ENCODE data around the gene REC114.

The REC114 gene

DNA sequence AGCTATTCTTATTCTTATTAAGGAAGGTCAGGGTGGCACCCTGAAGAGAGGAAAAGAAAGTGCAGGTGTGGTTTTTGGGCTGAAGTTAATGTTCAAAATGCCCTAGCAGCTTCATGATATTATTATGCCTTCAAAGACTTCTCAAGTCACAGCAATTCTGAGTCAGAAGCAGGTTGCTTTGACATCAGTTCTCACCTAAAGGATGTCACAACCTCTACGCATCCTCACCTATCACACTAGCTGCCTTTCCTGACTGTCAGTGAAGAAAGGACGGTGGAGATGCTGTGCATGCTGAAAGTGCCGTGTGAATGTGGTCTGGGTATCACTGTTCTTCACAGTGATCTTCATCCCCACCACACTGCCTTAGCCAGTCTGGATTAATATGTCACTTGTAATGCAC lies 140.6 kb downstream of the REC114 start:
- FAIRE-seq = no peak

DNA sequence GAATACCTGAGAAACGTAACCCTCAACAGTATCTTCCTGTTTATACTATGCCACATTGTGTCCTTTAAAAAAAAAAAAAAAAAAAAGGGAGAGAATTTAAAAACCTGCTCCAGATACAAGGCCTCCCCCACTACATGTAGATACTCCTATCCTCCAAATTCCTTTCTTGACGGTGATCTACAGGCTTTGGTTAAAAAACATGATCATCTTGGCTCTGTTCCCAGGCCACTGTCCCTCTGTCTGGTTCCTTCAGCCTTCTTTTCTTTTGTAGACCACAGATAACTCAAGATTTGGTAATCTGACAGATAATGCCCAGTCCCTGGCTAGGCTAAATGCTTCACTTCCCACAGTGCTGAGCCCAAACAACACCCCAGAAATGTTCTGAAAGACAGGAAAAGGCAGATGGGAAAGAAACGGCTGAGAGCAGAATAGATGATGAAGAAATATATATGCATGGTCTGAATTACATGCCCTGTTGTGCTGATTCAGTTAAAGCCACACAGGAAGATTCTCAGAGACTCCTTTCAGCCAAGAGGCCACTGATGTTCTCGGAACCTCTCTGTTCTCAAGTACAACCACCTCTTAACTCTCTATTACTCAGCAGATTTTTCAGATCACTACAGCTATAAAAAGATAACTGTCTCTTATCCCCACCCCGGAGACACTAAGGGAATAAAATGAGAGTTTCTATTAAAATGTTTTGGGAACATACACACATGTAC lies 141.9 kb downstream of the REC114 start:
- FAIRE-seq = no peak

DNA sequence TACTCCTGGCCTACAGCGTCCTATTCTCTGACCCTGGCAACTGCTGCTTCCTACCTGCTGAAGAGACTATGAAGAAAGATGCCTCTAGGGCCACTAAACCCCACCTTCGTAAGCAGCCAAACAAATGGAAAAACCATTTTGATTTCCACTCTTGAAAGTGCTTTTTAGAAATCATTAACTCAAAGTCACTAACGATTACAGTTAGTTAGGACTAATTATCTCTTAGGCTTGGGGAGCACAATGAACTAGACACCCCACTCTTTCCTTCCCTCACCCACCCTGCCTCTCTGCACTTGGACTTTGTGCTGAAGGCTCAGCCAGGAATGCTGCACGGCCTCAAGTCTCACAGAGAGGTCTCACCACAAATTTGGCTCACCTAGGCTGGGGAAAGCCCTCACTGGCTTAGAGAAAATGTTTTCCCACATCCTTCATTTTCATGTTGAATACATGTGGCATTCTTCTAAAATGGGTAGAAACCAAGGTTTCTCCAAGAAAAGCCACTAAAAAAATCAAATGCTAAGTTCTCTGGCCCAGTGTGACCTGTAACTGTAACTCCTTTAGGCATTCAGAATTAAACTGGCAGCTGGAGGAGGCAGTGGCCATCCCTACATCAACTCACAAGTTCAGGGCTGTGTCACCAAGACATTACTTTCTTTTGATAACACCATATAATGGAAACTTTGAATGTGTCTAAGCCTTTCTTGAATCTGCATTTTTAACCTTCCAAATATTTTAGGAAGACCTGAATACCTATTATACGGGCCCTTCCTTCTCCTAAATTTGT lies 143.1 kb downstream of the REC114 start:
- FAIRE-seq = no peak

DNA sequence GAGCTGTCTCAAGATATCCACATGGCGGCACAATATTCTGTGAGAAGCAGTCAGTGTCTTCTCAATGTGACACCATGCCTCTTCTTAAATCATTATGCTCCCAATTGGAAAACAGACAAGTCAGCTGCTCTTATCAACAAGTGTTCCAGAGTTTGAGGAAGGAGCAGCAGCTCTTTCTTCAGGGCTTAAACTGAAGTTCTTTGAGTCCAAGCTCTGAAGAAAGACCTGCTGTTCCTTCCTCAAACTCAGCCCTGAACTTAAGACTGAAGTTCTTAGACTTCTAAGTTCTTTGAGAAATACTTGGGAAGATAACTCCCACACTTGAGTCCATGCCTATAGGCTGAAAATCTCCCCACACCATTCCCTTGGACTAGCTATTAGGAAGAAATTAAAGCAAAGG lies 146.8 kb downstream of the REC114 start:
- no peak for FAIRE-seq

DNA sequence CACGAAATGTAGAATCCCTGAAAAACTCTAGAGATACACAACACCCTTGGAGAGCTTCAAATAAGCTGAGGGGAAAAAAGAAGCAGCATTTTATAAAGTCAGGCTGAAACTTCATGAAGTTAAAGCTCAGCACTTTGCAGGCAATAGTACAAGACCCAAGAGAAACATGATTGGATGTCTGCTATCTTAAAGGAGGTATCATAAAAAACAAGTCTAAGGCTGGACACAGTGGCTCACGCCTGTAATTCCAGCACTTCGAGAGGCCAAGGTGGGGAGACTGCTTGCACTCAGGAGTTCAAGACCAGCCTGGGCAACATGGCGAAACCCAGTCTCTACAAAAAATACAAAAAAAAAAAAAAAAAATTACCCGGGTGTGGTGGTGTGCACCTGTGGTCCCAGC lies 147.3 kb downstream of the REC114 start:
- FAIRE-seq = no peak

DNA sequence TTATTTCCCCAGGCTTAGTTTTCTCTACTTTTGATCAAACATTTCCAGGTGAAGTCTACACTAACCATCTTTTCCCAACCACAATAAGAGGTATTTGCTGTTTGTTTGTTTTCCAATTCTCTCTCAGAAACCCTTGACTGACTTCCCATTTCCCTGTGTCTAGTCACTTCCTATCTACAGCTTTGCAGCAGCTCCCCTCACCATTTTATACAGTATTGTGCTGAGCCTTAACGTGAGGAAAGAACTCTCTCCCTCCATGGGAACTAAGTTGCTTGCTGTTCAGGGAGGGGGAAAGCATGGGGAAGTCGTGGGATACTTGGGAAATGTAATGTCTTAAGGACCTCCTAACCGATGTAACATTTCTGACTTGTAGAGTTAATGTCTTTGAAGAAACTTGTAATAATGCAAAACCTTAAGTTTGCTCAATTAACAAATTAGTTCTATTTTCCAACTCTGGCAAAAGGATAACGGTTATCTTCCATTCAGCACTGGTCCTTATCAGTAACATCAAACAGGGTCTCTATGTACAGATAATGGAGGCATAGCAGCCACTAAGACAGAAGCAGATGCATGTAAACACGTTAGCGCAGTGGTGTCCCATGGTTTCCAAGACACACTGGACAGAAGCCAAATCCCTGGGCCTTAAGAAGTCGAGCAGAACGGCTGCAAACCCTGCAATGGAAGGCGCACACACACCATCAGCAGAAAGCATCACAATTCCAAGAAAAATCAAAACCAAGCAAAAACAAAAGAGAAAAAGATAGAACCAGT lies 150.5 kb downstream of the REC114 start:
- FAIRE-seq = no peak

DNA sequence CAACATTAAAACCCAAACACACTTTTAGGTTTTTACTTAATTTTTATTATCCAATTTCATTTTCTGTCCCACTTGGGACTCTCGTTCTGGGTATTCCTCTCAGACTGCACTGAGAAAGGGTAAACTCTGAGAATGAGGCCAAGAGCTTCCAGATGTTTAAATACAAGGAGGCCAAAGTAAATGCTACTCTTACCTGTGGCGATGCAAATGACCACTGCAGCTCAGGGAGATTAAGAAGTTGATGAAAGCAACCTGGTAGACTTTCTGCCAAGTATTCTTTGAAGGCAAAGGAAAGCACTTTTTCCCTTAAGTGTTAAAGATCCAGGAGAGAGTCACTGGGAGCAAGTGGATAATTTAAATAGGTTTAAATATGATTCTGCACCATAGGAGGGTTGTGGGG lies 151.1 kb downstream of the REC114 start:
- no peak for FAIRE-seq

DNA sequence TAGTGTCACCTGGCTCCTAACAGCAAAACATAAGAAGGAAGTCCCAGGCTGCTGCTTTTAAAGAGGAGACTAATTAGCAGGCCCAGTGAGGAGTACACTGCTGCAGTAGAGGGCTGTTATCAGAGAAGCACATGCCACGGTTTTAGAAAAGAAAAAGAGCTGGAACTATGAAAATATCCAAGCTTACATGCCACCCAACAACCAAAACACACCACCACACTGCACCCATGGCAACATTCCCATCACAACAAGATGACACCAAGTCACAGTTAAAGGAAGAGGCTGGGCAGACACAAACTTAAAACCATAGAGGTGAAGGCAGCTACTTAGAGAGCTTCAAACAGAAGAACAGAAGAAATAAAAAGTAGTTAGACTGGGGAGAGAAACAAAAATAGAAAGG lies 153.2 kb downstream of the REC114 start:
- no peak for FAIRE-seq

DNA sequence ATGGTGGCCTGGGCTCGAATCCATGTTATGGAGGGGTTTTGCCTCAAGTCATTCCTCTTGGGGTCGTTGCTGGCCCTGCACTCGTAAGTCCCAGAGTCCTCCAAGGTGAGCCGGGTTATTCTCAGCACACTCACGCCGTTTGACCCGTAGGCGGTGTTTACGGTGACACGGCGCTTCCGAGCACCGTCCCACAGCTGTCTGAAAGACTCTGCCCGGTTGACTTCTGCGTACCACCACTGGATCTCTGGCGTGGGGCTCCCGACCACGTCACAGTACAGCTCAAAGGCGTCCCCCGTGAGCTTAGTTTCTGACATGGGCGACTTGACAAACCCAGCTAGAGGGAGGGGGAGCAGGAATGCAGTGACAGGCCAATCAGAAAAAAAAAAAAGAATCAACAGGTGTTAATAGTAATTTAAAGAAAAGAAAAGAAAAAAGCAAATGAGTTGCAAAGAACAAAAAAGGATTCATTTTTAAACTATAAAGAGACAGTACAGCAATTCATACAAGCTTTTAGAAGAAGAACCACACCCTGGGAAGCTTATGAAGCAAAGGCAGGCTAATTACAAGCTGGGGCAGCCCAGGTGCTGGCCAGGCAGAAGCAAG lies 154.2 kb downstream of the REC114 start:
- no peak for FAIRE-seq

DNA sequence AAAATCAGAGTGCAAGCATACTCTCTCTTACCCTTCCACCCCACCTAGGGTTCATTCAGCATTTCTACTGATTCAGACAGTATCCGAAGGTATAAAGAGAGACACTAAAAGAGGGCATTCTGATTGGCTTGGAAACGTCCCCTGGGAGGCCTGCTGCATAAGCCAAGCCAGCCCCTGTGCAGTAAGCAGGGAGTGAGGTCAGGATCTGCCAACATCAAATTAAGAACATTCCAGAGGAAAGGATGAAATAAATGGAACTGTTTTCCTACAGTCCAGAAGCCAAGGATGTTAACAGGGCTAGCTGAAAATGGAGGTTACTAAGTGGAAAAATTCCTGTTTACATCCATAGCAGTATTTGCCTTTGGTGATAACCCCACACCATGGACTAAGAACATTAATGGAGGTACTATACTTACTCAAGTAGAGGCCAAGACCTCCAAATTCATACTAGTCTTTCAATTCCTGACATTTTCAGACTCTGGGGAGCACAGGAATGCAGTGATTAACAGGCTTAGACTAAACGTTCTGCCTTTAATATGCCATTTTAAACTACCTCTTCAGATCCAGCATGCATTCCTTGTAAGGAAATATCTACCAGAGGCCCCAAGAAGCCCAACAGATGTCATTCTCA lies 155.7 kb downstream of the REC114 start:
- FAIRE-seq = no peak

DNA sequence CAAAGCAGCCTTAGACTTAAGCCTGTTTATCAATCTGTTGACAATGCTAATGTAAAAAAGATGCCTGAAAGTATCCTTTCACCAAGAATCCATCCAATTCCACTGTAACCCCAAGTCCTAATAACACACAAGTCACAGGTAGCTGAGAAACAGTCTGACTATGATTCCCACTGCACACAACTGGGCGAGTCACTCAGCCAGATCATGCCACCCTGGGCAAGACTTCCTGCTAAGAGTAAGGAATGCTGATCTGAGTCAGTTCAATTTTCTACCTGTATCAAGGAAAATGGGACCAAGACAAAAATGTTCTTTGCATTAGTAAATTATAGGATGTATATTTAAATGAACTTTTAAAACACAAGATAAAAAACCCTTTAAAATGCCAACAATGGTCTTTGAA lies 157.0 kb downstream of the REC114 start:
- FAIRE-seq = no peak

DNA sequence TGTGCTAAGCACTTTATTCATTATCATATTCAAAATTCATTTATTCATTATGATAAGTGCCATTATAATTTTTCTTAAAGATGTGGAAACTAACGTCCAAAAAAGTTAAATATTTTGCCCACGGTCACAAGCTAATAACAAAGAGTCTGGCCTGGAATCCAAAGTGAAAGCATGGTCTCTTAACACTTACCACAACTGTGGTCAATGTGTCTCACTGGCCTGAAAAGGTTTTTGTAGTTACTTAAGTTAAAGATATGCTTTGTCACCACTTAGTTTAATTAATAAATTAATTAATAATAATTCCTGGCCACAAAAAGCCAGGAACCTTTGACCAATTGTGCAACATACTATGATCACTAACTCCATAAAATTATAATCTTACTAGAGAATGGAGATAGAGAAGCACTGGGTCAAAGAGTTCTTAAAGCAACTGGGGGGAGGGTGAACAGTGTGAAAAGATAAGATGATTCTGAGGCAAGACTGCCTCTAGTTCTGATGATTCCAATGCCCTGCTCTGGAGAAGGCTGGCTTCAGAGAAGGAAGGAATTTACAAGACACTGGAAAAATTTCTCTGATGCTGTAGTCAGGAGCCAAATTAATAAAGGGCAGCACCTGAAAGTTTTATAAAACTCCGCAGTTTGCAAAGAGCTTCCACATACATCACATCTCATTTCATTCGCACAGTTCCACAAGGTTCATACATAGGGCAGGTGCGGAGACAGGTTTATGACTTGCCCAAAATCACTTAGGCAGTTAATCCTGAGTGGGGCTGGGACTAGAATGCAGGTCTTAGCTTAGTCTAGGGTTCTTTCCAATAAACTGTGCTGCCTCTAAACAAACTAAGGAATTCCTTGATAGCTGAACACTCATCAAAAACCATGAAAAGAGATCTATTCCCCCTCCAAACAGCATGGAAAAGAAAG lies 157.7 kb downstream of the REC114 start:
- no peak for FAIRE-seq

DNA sequence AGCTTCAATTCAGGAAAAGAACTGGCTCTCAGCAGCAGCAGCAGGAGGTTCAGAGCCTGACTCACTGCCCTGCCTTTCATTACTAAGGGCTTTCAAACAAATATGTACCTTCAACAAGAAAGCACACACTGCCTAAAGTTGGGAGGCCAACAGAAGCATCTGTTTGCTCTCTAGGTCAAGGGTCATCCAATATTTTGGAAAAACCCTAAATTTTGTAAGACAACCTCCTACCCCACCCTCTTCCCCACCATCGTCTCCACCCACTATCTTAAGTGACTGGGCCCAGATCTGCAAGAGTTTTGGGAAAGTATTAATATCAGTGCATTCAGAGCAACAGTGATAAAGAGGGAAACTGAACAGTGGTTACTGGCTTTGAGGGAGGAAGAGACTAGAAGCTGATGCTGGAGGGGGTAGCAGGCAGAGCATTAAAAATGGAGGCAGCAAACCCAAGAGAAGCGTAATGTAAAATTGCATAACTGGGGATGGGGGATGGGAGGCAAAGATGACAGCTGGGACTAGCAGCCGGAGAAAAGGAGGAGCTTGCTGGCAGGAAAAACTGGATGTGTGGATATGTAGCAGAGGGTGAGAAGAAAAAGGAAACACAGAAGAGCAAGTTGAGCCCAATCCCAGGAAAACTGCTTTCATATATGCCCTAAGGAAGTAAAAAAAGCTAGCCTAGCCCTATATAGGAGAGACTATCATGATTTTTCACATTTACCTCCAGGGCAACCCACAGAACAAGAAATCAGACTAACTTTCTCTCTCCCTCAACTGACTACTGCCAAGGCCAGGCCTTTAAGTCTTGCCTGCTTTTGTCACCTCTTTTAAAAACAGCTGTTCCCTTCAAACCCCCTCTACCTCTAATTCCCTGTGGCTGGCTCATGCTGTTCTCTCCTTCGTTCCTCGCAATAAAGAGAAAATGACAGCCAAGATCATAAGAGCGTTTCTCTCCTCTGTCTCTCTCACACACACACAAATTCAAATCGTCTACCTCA lies 158.8 kb downstream of the REC114 start:
- no peak for FAIRE-seq

DNA sequence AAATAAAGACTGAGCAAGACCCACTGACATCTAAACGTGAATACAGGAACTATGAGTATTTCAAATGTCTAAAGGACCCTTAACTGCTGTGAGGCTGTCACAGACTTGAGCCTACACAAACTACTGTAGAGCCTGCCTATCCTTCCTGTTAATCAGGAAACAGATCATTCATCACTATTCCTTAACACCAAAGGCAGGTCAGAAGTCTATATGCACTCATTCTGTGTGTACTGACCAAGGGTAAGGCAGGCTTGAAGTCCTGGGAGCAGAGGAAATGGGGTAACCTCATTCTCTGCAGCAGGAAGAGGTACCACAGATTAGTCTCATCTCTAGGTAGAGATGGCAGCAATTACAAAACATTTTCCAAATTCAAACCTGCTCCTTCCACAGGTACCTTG lies 159.5 kb downstream of the REC114 start:
- no peak for FAIRE-seq

DNA sequence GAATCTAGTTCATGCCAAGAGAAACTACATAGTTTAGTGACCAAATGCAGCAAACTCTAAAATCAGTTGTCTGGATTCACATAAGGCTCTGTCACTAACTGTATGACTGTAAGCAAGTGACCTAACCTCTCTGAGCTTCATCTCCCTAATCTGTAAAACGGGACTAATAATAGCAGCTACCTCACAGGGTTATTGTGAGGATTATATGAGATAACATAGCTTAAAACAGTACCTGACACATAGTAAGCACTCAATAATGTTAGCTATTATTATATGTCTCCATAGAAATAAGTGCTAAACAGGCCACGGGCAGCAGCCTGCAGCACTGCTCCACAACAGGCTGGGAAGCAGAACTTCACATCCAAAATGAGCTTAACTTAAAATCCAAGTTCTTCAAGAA lies 160.0 kb downstream of the REC114 start:
- no peak for FAIRE-seq

DNA sequence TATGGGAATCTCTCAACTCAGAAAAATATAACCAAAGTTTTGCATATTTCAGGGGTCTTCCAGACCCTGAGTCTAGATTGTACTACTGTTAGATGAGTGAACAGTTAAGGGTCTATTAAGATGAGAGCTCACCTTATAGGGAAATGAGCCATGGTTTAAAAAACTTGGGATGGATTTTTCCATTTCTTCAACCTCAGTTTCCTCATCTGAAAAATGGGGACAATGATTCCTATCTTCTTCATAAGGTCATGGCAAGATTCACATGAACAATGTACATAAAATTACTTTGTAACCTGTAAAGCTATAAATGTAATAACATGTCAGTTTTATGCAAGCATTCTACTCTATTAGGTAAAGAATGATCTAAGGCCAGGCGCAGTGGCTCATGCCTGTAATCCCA lies 161.5 kb downstream of the REC114 start:
- no peak for FAIRE-seq

DNA sequence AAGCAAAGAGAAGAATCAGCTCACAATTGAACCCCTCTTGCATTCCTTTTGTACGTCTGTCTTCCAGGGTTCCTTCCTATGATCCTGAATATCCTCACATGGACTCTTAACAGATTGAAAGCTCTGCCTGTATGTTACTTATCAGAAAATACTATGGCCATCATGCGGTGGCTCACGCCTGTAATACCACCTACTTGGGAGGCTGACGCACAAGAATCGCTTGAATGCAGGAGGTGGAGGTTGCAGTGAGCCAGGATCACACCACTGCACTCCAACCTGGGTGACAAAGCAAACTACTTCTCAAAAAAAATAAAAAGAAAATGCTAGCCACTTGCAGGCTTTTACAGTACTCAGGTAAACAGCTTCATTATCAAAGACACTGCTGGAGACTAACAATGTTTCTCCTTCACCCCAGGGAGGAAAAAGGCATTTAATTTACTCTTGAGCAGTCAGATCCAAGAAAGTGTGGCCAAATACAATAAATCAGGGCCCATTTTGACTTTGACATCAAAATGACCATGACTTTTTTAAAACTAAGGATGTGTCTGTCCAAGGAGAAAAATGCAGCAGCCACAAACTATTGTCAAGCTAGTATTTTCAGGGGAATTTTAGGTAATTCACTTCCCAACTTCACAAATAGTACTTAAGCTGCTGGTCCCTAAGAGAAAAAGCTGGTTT lies 162.9 kb downstream of the REC114 start:
- FAIRE-seq = no peak

DNA sequence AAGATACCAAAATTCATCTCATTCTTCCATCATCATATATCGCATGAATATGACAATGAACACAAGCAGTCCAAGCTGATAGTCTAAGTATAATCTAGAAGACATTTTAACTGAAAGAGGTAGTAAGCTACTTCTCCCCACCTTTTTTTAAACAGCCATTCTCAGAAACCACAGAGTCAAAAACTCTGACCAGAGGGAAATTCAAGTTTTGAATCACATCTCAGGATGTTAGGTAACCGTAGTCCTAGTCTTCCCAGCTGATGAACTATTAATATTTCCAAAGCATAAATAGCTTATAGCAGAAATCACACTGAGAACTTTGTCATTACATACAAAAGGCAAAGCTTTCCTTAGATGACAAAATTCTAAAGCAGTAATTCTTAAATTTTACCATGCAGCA lies 164.4 kb downstream of the REC114 start:
- no peak for FAIRE-seq

DNA sequence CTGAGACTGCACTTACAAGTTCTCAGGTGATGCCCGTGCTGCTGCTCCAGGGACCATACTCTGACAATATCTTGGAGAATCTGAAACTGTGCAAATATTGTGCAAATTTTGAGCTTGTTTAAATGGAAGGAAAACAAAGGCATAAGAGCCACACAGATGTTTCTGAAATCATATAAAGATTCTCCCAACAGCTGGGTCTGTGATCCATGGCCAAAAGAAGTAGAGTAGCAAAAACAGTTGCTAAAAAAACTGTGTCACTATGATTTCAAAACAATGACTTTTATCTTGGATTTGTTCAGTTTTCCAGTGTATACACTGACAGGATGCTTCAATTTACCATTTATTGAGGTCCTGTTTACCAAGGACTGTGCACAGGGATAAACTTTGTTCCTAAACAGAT lies 164.9 kb downstream of the REC114 start:
- FAIRE-seq = no peak

DNA sequence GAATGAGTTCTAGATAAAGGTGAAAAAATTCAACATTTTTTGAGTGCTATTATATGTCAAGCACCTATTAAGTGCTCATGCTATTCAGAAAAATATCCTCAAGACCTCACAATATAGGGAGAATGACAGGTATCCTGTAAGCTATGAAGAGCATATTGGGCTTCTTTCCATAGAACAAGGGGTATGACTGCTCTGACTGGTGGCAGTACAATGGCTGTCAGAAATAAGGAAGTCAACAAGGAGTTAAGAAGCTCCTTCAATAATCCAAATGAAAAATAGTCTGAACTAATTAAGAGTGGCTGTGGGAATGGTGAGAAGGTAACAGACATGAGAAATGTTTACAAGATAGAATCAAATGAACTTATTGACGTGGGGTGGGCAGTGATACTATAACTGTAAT lies 165.5 kb downstream of the REC114 start:
- no peak for FAIRE-seq

Data from TTC549 (cell line).